ENCODE data around the gene MSH3.

GRCh38 chr5:80705216-80705769 lies 50.8 kb downstream of the MSH3 start:
- TF ChIP-seq CTCF (IDR thresholded peaks at IDR 0.05; ENCODE audit: insufficient read depth, low read depth, low read length) = no peak
- no peak for TF ChIP-seq EZH2 (IDR thresholded peaks at IDR 0.05; ENCODE audit: insufficient read depth, low read length)
